ENCODE data around the gene PPID.

- TF ChIP-seq CTCF (IDR thresholded peaks at IDR 0.05; ENCODE audit: extremely low read depth in 1 of 2, insufficient read depth in 1 of 2, low read depth in 1 of 2, low read length in 2 of 2), result peak; percentile 71 to 78
- TF ChIP-seq POLR2A (IDR thresholded peaks at IDR 0.05; ENCODE audit: low read depth, low read length), result no peak
- no peak for TF ChIP-seq MAX (IDR thresholded peaks at IDR 0.05; ENCODE audit: insufficient read depth, insufficient read length)
- no peak for TF ChIP-seq EZH2 (IDR thresholded peaks at IDR 0.05; ENCODE audit: borderline replicate concordance, low read depth, low read length, severe bottlenecking)
- no peak for TF ChIP-seq GATA2 (IDR thresholded peaks at IDR 0.05; ENCODE audit: insufficient read depth, insufficient read length, low read depth, low read length)
- TF ChIP-seq FOS (IDR thresholded peaks at IDR 0.05; ENCODE audit: borderline replicate concordance, insufficient read depth, low read length), result no peak
- no peak for TF ChIP-seq MYC (IDR thresholded peaks at IDR 0.05; ENCODE audit: low read depth, low read length)
- TF ChIP-seq POLR2AphosphoS5 (IDR thresholded peaks at IDR 0.05; ENCODE audit: insufficient read depth, low read depth, low read length), result no peak
- no peak for TF ChIP-seq JUN (IDR thresholded peaks at IDR 0.05; ENCODE audit: borderline replicate concordance, insufficient read depth, insufficient read length, low read depth)
Observed at GRCh38 chr4:158729716-158730559, 6.7 kb upstream of the PPID start.

Data from endothelial cell of umbilical vein (primary cell).